Measurements from ENCODE around the gene BMAL2. TPM values are rescaled to one million over a fixed set of nuclear protein-coding genes. Genes with fewer than 3 reads are reported as not detected.

Gene BMAL2
- total RNA-seq, 6 donors from 2014 or later: 2.1 to 7.5 (median 3.1) TPM

DNA sequence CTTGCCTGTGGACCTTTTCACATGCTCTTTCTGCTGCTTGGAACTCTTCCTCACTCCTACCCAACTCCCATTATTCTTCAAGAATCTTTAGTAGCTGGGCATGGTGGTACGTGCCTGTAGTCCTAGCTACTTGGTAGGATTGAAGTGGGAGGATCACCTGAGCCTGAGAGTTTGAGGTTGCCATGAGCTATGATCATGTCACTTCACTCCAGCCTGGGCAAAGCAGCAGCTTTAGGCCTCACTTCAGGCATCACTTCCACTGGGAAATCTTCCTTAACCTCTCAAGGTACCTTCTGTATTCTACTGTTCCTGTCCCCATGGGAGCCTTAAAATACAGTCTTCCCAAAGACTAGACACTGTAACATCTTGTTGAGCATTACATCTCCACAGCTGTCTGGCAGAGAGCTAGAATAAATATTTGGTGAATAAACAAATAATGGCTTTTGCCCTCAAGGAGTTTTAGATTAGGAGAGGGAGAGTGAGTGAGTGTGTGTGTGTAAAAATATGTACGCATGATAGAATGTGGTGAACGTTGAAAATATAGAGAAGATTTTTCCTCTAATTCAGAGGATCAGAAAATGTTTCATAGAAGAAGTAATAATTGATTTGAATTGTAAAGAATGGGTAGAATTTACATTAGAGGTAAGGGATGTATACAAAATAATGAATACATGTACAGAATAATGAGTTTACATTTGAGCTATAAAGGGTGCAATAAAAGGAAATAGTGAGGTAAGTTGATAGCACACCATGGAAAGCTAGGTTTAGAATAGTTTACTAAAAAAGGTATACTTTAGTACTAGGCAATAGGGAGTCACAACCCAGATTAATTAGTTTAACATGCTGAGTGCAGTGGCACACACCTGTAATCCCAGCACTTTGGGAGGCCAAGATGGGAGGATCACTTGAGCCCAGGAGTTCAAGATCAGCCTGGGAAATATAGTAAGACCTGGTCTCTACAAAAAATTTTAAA is 29.2 kb upstream of the BMAL2 start:
- 66 to 69% methylated on average over 3 of the region's 3 CpGs for WGBS, 2 donors
- Histone ChIP-seq H3K27me3 (no peaks in the 10 kb centered on the region), H3K27ac (no peak overlapping the region), H3K9me3 (no peaks in the 10 kb centered on the region), H3K4me1 (peaks cover 0 to 6% (median 1%) of the 10 kb centered on the region in 4 donors), H3K4me3 (no peak overlapping the region), H3K36me3 (peaks cover 0 to 32% (median 2%) of the 10 kb centered on the region in 4 donors)
- ATAC-seq (ENCODE audit: low FRiP score in 2 of 2) (no peak), DNase-seq (no peak)
- TF ChIP-seq POLR2A (IDR thresholded peaks at IDR 0.05) (no peak), EP300 (IDR thresholded peaks at IDR 0.05) (no peak), CTCF (IDR thresholded peaks at IDR 0.05) (no peak), POLR2AphosphoS5 (IDR thresholded peaks at IDR 0.05) (no peak)

GRCh38 chr12:27304856-27305255 is 27.8 kb upstream of the BMAL2 start:
- DNase-seq (no peak), ATAC-seq (ENCODE audit: low FRiP score in 2 of 2) (no peak)
- peaks cover 0 to 6% (median 1%) of the 10 kb centered on the region in 4 donors for H3K4me1 ChIP-seq
- peaks cover 6 to 37% (median 8%) of the 10 kb centered on the region in 4 donors for H3K36me3 ChIP-seq
- H3K4me3 ChIP-seq: no peak overlapping the region
- no peak overlapping the region for H3K27ac ChIP-seq
- TF ChIP-seq EP300 (IDR thresholded peaks at IDR 0.05) (no peak), POLR2A (IDR thresholded peaks at IDR 0.05) (no peak), CTCF (IDR thresholded peaks at IDR 0.05) (no peak), POLR2AphosphoS5 (IDR thresholded peaks at IDR 0.05) (no peak)
- no peaks in the 10 kb centered on the region for H3K27me3 ChIP-seq
- H3K9me3 ChIP-seq: no peaks in the 10 kb centered on the region
- 73 to 86% methylated on average over 1 of the region's 1 CpG for WGBS, 2 donors

DNA sequence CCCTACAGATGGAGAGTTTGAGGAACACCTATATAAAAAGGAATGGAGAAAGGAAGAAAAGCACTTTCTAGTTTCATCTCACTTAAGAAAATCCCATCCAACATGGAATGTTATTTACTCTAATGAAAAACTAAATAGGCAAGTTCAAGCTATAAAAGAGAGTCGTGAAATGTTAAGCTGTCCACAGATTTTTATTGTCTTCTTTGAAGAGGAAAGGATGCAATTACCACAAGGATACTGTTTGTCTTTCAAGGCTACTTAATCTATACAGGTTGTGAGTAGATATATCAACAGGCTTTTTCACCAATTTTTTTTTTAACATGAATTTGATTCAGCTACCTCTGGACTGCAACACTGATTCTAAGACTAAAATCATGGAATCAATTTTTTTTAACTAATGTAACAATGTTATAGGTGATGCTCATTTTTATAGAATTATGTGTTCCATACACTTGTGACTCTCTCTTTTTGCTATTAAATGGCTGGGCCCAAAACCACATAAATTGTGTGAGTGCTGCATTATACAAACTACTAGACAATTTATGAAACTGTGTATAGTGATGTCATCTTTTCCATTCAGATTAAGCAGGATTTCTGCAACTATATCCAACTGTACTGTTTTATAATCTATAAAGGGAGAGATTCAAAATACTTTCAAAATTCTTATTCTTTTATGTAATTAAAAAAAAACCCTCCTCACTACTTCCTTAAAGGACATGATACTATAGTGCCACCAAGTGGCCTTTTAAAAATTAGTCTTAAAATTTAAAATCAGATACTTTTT is 26.8 kb upstream of the BMAL2 start:
- no peak for DNase-seq
- ATAC-seq (ENCODE audit: low FRiP score in 2 of 2): peak in 1 of 2 donors; percentile 65
- no peak overlapping the region for H3K4me3 ChIP-seq
- peaks cover 7 to 47% (median 11%) of the 10 kb centered on the region in 4 donors for H3K36me3 ChIP-seq
- H3K9me3 ChIP-seq: no peaks in the 10 kb centered on the region
- peaks cover 0 to 2% (median 0%) of the 10 kb centered on the region in 4 donors for H3K4me1 ChIP-seq
- TF ChIP-seq EP300 (IDR thresholded peaks at IDR 0.05) (no peak), CTCF (IDR thresholded peaks at IDR 0.05) (peak in 5 of 6 experiments; percentile 11 to 30 (median 22))
- no peak overlapping the region for H3K27ac ChIP-seq
- no peaks in the 10 kb centered on the region for H3K27me3 ChIP-seq
- 94 to 96% methylated on average over 1 of the region's 1 CpG for WGBS, 2 donors

DNA sequence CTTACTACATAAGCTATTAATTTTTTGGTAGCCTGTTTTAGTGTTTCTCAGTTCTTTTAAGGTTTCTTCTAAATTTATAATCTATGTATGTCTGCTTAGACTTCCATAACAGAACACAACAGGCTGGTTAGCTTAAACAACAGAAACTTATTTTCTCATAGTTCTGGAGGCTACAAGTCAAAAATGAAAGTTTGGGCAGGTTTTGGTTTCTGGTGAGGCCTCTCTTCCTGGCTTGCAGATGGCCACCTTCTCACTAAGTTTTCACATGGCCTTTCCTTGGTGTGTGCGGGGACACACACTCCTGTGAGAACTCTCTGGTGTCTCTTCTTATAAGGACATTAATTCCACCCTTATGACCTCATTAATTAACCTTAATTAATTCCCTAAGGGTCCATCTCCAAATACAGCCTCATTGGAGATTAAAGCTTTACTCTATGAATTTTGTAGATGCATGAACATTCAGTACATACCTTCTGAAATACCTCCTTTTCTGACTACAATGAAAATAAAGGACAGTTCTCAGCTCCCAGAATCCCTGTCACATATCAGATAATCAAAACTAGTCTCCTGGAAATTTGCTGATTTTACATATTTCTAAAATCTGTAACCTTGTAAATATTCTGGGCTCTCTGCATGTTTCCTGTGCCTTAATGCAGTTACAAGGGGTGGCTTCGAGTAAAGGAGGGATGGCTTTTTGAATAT is 23.2 kb upstream of the BMAL2 start:
- peaks cover 7 to 53% (median 13%) of the 10 kb centered on the region in 4 donors for H3K36me3 ChIP-seq
- 86 to 89% methylated on average over 2 of the region's 2 CpGs for WGBS, 2 donors
- no peak for TF ChIP-seq POLR2AphosphoS5 (IDR thresholded peaks at IDR 0.05)
- no peak for TF ChIP-seq CTCF (IDR thresholded peaks at IDR 0.05)
- DNase-seq (no peak), ATAC-seq (ENCODE audit: low FRiP score in 2 of 2) (no peak)
- no peaks in the 10 kb centered on the region for H3K9me3 ChIP-seq
- H3K4me1 ChIP-seq: no peaks in the 10 kb centered on the region
- no peaks in the 10 kb centered on the region for H3K27me3 ChIP-seq
- no peak overlapping the region for H3K4me3 ChIP-seq
- H3K27ac ChIP-seq: no peak overlapping the region

Data from upper lobe of left lung (tissue), 6 donors.